ENCODE results near the gene ITPRIP.

DNA sequence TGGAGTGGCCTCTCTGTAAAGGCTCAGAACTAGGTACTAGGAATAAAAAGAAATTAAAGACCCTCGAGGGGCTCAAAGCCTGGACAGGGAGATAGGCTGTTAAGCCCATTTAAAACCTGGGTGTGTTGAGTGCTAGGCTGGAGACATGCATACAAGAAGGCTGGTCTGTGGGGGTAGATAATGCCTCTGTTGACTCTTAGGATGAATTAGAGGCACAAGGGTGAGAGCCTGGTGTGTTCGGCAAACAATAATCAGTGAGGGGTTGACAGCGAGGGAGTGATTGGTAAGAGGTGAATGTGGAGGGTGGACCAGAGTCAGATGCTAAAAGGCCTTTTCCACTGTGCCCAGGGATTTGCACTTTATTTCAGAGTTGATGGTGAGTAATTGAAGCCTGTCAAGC lies 56.6 kb downstream of the ITPRIP start:
- TF ChIP-seq, protein P1, sequence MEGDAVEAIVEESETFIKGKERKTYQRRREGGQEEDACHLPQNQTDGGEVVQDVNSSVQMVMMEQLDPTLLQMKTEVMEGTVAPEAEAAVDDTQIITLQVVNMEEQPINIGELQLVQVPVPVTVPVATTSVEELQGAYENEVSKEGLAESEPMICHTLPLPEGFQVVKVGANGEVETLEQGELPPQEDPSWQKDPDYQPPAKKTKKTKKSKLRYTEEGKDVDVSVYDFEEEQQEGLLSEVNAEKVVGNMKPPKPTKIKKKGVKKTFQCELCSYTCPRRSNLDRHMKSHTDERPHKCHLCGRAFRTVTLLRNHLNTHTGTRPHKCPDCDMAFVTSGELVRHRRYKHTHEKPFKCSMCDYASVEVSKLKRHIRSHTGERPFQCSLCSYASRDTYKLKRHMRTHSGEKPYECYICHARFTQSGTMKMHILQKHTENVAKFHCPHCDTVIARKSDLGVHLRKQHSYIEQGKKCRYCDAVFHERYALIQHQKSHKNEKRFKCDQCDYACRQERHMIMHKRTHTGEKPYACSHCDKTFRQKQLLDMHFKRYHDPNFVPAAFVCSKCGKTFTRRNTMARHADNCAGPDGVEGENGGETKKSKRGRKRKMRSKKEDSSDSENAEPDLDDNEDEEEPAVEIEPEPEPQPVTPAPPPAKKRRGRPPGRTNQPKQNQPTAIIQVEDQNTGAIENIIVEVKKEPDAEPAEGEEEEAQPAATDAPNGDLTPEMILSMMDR (IDR thresholded peaks at IDR 0.05; ENCODE audit: borderline replicate concordance, extremely low read depth, low read length, poor library complexity, severe bottlenecking) = no peak
- TF ChIP-seq EZH2 (IDR thresholded peaks at IDR 0.05; ENCODE audit: borderline replicate concordance, low read depth, low read length, severe bottlenecking) = no peak

Data from DND-41 (cell line).